PFSK-1 (cell line): ENCODE results near the gene BRI3.

Source experiments
- FOXP2 ChIP-seq: optimal IDR thresholded peaks from 2 replicates; pipeline ENCODE3; 2011; ENCODE audit warnings: borderline replicate concordance, control low read depth, inconsistent platforms; ENCODE audit not compliant: insufficient read depth; ENCODE audit errors: extremely low read length, extremely low read depth
- POLR2AphosphoS5 ChIP-seq: IDR thresholded peaks from 2 replicates; pipeline ENCODE4 v1.6.1; 2012; ENCODE audit warnings: low read depth, mild to moderate bottlenecking, control low read depth, low read length, moderate library complexity
- REST ChIP-seq, 2 experiments: IDR thresholded peaks; 2 replicates each; pipeline versions ENCODE4 v1.6.1 to v1.8.0; 2011 to 2012; ENCODE audit warnings: low read depth in 2 of 2, low read length in 2 of 2, control low read depth in 1 of 2, inconsistent platforms in 1 of 2, mild to moderate bottlenecking in 1 of 2, moderate library complexity in 1 of 2; ENCODE audit not compliant: insufficient read depth in 1 of 2
- SIN3A ChIP-seq: IDR thresholded peaks from 2 replicates; pipeline ENCODE4 v1.6.1; 2012; ENCODE audit warnings: mild to moderate bottlenecking, low read length, moderate library complexity, borderline replicate concordance; ENCODE audit not compliant: insufficient read depth
- TAF1 ChIP-seq: IDR thresholded peaks from 2 replicates; pipeline ENCODE4 v1.6.1; 2012; ENCODE audit warnings: low read length, control low read depth, borderline replicate concordance; ENCODE audit not compliant: insufficient read depth

- TF ChIP-seq SIN3A (no peak), POLR2AphosphoS5 (no peak), TAF1 (no peak), REST (IDR thresholded peaks at IDR 0.05; ENCODE audit: insufficient read depth in 1 of 2, low read depth in 2 of 2, low read length in 2 of 2) (no peak), FOXP2 (no peak)
Measured at GRCh38 chr7:98315318-98315993, 34.0 kb downstream of the BRI3 start.
